CD4-positive, alpha-beta memory T cell (primary cell): ENCODE measurements around the gene PRDM10. TPM values are rescaled to one million over a fixed set of nuclear protein-coding genes. Genes with fewer than 3 reads are reported as not detected.
A peak's percentile ranks its signal among the peaks of the same experiment; 100 is the strongest.

Experiments
- CTCF ChIA-PET: fragments of 350-600 bp; sonication (Branson Sonifier 250); formaldehyde crosslinking; loops from one replicate; lab custom pipeline; 2021; ENCODE audit warnings: inconsistent platforms; ENCODE audit not compliant: partially characterized antibody; lab: Charles Lee
- POLR2A ChIA-PET: fragments of 350-600 bp; sonication (Branson Sonifier 250); formaldehyde crosslinking; loops from one replicate; lab custom pipeline; 2021; ENCODE audit not compliant: partially characterized antibody; lab: Charles Lee
- DNase-seq, 5 donors: peaks; one replicate each; pipeline versions ENCODE4 v3.0.0 to v3.0.0-alpha.2; 2020 to 2022; ENCODE audit warnings: mixed read lengths in 1 of 5
- H3K27ac ChIP-seq: one replicate; pipeline ENCODE4 v1.7.0; 2013; ENCODE audit warnings: low read depth, low read length
- H3K27me3 ChIP-seq: 2 replicates; pipeline ENCODE4 v1.7.0; 2013; ENCODE audit warnings: mild to moderate bottlenecking, low read length, moderate library complexity; ENCODE audit not compliant: insufficient read depth
- H3K36me3 ChIP-seq: 2 replicates; pipeline ENCODE4 v1.7.0; 2013; ENCODE audit warnings: mild to moderate bottlenecking, low read length, moderate library complexity; ENCODE audit not compliant: insufficient read depth
- H3K4me1 ChIP-seq: 2 replicates; pipeline ENCODE4 v1.7.0; 2013; ENCODE audit warnings: mild to moderate bottlenecking, low read length, moderate library complexity; ENCODE audit not compliant: insufficient read depth
- H3K4me3 ChIP-seq, 2 donors: one replicate each; pipeline ENCODE4 v1.7.0; 2013; ENCODE audit warnings: low read length in 2 of 2, mild to moderate bottlenecking in 1 of 2
- H3K9me3 ChIP-seq, 2 donors: one replicate each; pipeline ENCODE4 v1.7.0; 2013; ENCODE audit warnings: low read length in 2 of 2, control low read depth in 1 of 2; ENCODE audit not compliant: control insufficient read depth in 1 of 2
- H3K27ac Mint-ChIP-seq, 7 donors: one replicate each; pipeline ENCODE4 v1.8.0; 2020 to 2021; ENCODE audit warnings: mixed read lengths in 7 of 7, mild to moderate bottlenecking in 6 of 7, inconsistent platforms in 3 of 7, moderate library complexity in 3 of 7
- H3K27me3 Mint-ChIP-seq, 2 donors: one replicate each; pipeline ENCODE4 v1.8.0; 2020 to 2021; ENCODE audit warnings: mixed read lengths in 2 of 2
- H3K36me3 Mint-ChIP-seq, 2 donors: one replicate each; pipeline ENCODE4 v1.8.0; 2020 to 2021; ENCODE audit warnings: mixed read lengths in 2 of 2, inconsistent platforms in 1 of 2, mild to moderate bottlenecking in 1 of 2
- H3K4me1 Mint-ChIP-seq, 4 donors: one replicate each; pipeline ENCODE4 v1.8.0; 2020 to 2021; ENCODE audit warnings: mixed read lengths in 4 of 4, mild to moderate bottlenecking in 1 of 4
- H3K4me3 Mint-ChIP-seq, 8 donors: one replicate each; pipeline ENCODE4 v1.8.0; 2020 to 2021; ENCODE audit warnings: mixed read lengths in 8 of 8, mild to moderate bottlenecking in 7 of 8, moderate library complexity in 6 of 8, inconsistent platforms in 3 of 8
- H3K9me3 Mint-ChIP-seq, 8 donors: one replicate each; pipeline ENCODE4 v1.8.0; 2020 to 2021; ENCODE audit warnings: mixed read lengths in 8 of 8, mild to moderate bottlenecking in 5 of 8, inconsistent platforms in 3 of 8, moderate library complexity in 1 of 8
- intact Hi-C: fragments of 100-400 bp; cut with micrococcal nuclease; formaldehyde crosslinking; loops from one replicate; pipeline ENCODE4 v1.15.1; 2023
- polyA plus RNA-seq, 2 donors: library from polyadenylated mRNA; unstranded; fragments of 300-500 nt; fragmentation: Illumina TruSeq; gene quantifications; one replicate each; pipeline ENCODE4 v1.2.3, GENCODE V29; 2021
- total RNA-seq, 2 experiments: library from RNA; stranded (reverse); gene quantifications; one replicate each; pipeline ENCODE4 v1.2.3, GENCODE V29; 2021

The PRDM10 gene
- total and polyA plus RNA-seq, 4 experiments from 2014 or later = 1.3 to 13.0 (median 7.8) TPM

DNA sequence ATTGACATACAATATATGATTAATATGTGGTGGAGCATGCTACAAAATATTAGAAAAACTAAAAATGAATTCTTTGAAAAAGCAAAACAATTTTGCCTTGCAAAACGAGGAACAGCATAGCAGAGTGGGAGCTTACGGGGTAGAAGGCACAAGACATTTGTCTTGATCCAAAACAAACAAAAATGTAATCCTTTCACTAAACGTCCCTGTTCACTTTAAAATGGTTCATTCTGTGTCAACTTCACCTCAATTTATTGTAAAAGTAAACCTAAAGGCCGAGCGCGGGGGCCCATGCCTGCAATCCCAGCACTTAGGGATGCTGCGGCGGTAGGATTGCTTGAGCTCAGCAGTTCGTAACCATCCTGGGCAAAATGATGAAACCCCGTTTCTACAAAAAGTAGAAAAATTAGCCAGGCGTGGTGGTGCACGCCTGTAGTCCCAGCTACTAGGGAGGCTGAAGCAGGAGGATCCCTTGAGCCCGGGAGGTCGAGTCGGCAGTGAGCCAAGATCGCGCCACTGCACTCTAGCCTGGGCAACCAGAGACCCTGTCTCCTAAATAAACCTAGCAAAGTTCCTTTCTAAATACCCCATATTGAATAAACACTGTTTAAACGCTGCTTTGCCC is 2.0 kb downstream of the PRDM10 start:
- H3K36me3 Mint-ChIP-seq = peaks cover 3 to 13% of the 10 kb centered on the region in 2 donors
- peaks cover 0 to 2% (median 0%) of the 10 kb centered on the region in 8 donors for H3K9me3 Mint-ChIP-seq
- peak overlapping the region; percentile 84 to 94 (median 90) for H3K4me3 Mint-ChIP-seq
- no peaks in the 10 kb centered on the region for H3K27me3 ChIP-seq
- no peaks in the 10 kb centered on the region for H3K27me3 Mint-ChIP-seq
- peaks cover 35% of the 10 kb centered on the region for H3K4me1 ChIP-seq
- no peaks in the 10 kb centered on the region for H3K9me3 ChIP-seq
- ChIA-PET CTCF (interaction anchor here (1.0 kb wide), 1 partner anchor 75 kb away, joined by 3 read pairs; no protein-coding TSS in a partner anchor), POLR2A (interaction anchor here (0.9 to 5.8 kb wide), 5 partner anchors 9 to 147 kb away, joined by 4 to 112 read pairs (median 30); partner anchors contain the start of gene APLP2)
- peaks cover 22 to 61% (median 40%) of the 10 kb centered on the region in 4 donors for H3K4me1 Mint-ChIP-seq
- peak overlapping the region; percentile 96 for H3K27ac ChIP-seq
- intact Hi-C loops = loop anchor here (10.0 kb wide), 2 partner anchors 186 to 1306 kb away; partner anchors contain the start of genes FLI1 and TMEM45B
- DNase-seq = no peak
- no peak overlapping the region for H3K4me3 ChIP-seq
- H3K27ac Mint-ChIP-seq = peak overlapping the region; percentile 64 to 97 (median 95)
- no peaks in the 10 kb centered on the region for H3K36me3 ChIP-seq

DNA sequence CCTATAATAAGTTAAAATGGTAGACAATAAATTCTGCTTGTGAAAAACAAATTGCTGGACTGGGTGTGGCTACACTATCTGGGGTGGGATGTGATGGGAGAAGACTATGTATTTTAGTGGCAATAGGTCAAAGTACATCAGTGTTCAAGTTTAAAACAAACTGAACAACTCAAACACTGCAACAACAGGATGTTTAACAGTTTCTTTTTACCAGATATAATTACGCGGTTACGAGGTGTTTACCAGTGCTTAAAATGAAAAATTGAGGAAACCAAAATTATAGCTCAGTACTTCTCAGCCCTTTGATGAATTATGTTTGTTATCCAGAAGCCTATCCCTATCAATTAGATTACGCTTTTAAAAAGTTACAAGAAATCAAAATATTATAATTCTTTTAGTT is 3.2 kb downstream of the PRDM10 start:
- intact Hi-C loops = no loop called here
- peak overlapping the region in 1 of 8 donors; percentile 1 for H3K4me3 Mint-ChIP-seq
- Histone ChIP-seq H3K36me3 (no peaks in the 10 kb centered on the region), H3K9me3 (no peaks in the 10 kb centered on the region), H3K4me3 (no peak overlapping the region), H3K4me1 (peaks cover 28% of the 10 kb centered on the region), H3K27ac (no peak overlapping the region), H3K27me3 (no peaks in the 10 kb centered on the region)
- H3K27ac Mint-ChIP-seq = peak overlapping the region in 4 of 7 donors; percentile 3 to 71 (median 12)
- peaks cover 22 to 55% (median 38%) of the 10 kb centered on the region in 4 donors for H3K4me1 Mint-ChIP-seq
- POLR2A ChIA-PET = no interaction called here
- CTCF ChIA-PET = no interaction called here
- peaks cover 5 to 13% of the 10 kb centered on the region in 2 donors for H3K36me3 Mint-ChIP-seq
- peaks cover 0 to 2% (median 0%) of the 10 kb centered on the region in 8 donors for H3K9me3 Mint-ChIP-seq
- no peak for DNase-seq
- no peaks in the 10 kb centered on the region for H3K27me3 Mint-ChIP-seq

DNA sequence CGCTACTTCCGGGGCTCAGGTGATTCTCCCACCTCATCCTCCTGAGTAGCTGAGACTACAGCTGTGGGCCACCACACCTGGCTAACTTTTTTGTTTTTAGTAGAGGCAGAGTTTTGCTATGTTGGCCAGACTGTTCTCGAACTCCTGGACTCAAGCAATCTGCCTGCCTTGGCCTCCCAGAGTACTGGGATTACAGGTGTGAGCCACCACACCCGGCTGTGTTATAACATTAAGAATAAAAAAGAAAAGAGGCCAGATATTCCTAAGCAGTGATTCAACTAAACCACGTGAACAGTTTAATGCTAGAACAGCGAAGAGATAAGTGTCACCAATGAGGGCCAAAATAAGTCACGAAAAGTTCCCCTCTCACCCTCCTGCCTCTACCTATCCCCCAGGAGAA is 3.7 kb downstream of the PRDM10 start:
- peaks cover 23% of the 10 kb centered on the region for H3K4me1 ChIP-seq
- no peaks in the 10 kb centered on the region for H3K36me3 ChIP-seq
- intact Hi-C loops = no loop called here
- Mint-ChIP-seq H3K36me3 (peaks cover 5 to 13% of the 10 kb centered on the region in 2 donors), H3K4me3 (peak overlapping the region in 2 of 8 donors; percentile 10 to 36), H3K27ac (peak overlapping the region in 2 of 7 donors; percentile 17 to 71), H3K4me1 (peaks cover 21 to 50% (median 37%) of the 10 kb centered on the region in 4 donors), H3K27me3 (no peaks in the 10 kb centered on the region), H3K9me3 (peaks cover 0 to 2% (median 0%) of the 10 kb centered on the region in 8 donors)
- CTCF ChIA-PET = no interaction called here
- no peak for DNase-seq
- H3K27ac ChIP-seq = no peak overlapping the region
- POLR2A ChIA-PET = no interaction called here
- no peaks in the 10 kb centered on the region for H3K9me3 ChIP-seq
- no peak overlapping the region for H3K4me3 ChIP-seq
- no peaks in the 10 kb centered on the region for H3K27me3 ChIP-seq

DNA sequence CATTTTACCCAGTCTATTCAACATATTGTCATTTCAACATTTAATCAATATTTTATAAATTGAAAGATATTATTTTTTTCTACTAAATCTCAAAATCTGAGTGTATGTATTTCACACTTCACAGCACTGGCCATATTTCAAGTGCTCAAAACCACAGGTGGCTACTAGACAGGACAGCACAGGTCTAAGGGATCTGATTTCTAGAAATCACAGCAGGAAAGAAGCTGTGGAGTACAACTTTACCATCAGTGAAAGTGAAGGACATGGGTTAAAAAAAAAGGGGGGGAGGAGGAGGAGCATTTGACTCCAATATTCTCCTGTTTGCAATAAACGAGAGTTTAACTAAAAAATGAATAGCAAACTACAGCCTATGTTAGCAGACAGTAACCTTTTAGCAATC is 4.5 kb downstream of the PRDM10 start:
- Histone ChIP-seq H3K9me3 (no peaks in the 10 kb centered on the region), H3K27me3 (no peaks in the 10 kb centered on the region), H3K4me3 (no peak overlapping the region), H3K4me1 (peaks cover 19% of the 10 kb centered on the region), H3K36me3 (no peaks in the 10 kb centered on the region), H3K27ac (no peak overlapping the region)
- intact Hi-C loops = no loop called here
- DNase-seq = no peak
- Mint-ChIP-seq H3K36me3 (peaks cover 5 to 10% of the 10 kb centered on the region in 2 donors), H3K4me3 (no peak overlapping the region), H3K9me3 (peaks cover 0 to 2% (median 0%) of the 10 kb centered on the region in 8 donors), H3K27ac (peak overlapping the region in 1 of 7 donors; percentile 17), H3K27me3 (no peaks in the 10 kb centered on the region), H3K4me1 (peaks cover 19 to 44% (median 33%) of the 10 kb centered on the region in 4 donors)
- ChIA-PET POLR2A (no interaction called here), CTCF (interaction anchor here (1.0 to 1.3 kb wide), 3 partner anchors 10 to 134 kb away, joined by 3 to 8 read pairs (median 4); no protein-coding TSS in a partner anchor)

DNA sequence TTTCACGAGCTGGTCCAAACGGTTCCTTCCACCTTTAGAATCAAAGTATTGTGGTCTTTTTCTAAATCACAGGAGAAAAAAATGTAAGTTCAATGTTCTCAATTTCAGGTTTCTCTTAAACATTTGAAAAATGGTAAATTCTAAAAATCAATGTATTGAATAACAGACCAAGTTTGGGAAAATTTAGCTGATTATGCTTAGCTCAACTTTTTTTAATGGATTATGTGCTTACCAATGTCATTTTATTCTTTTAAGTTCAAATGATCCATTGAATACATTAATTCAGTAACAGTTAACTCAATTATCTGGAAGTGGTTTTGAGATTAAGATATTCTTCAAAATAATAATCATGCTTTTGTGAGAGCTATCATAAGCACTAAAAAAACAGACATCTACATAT is 5.1 kb downstream of the PRDM10 start:
- Mint-ChIP-seq H3K9me3 (peaks cover 0 to under 1% (median 0%) of the 10 kb centered on the region in 8 donors), H3K4me3 (no peak overlapping the region), H3K27ac (no peak overlapping the region), H3K4me1 (peaks cover 19 to 44% (median 31%) of the 10 kb centered on the region in 4 donors), H3K27me3 (no peaks in the 10 kb centered on the region), H3K36me3 (peaks cover 5 to 6% of the 10 kb centered on the region in 2 donors)
- Histone ChIP-seq H3K27me3 (no peaks in the 10 kb centered on the region), H3K4me1 (peaks cover 19% of the 10 kb centered on the region), H3K36me3 (no peaks in the 10 kb centered on the region), H3K9me3 (no peaks in the 10 kb centered on the region), H3K4me3 (no peak overlapping the region), H3K27ac (no peak overlapping the region)
- POLR2A ChIA-PET = no interaction called here
- no peak for DNase-seq
- CTCF ChIA-PET = interaction anchor here (1.0 to 1.3 kb wide), 3 partner anchors 10 to 134 kb away, joined by 3 to 8 read pairs (median 4); no protein-coding TSS in a partner anchor
- intact Hi-C loops = no loop called here

DNA sequence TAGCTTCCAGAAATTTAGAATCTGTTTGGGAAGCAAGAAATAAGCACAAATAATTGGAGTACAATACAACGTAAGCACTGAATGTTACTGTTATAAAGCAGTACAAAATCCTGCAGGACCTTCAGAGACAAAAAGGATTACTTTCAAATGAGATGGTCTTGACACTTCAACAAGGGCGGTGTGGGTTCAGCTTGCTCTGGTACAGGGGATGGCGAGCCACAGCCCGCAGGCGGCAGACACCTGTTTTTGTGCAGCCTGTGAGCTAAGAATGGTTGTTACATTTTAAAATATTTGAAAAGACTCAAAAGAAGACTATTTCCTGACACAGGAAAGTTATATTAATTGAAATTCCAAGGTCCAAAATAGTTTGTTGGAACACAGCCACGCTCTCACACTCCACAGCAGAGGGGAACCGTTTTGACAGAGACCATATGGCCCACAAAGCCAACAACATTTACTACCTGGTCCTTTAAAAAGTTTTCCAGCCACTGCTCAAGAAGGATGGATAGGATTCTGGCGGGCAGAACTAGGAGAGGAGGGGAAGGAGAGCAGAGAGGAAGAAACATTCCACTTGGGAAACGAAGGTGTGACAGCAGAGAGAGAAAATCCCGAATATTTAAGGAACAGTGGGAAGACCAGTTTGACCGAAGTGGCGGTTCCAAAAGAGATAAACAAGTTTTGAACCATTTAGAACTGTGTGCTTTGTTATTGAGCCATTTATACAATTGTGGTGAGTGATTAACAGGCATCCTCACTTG is 6.3 kb downstream of the PRDM10 start:
- Histone ChIP-seq H3K36me3 (no peaks in the 10 kb centered on the region), H3K4me3 (no peak overlapping the region), H3K4me1 (peaks cover 17% of the 10 kb centered on the region), H3K27ac (no peak overlapping the region), H3K27me3 (no peaks in the 10 kb centered on the region), H3K9me3 (no peaks in the 10 kb centered on the region)
- peaks cover 3 to 5% of the 10 kb centered on the region in 2 donors for H3K36me3 Mint-ChIP-seq
- peaks cover 19 to 46% (median 31%) of the 10 kb centered on the region in 4 donors for H3K4me1 Mint-ChIP-seq
- no peak for DNase-seq
- H3K27me3 Mint-ChIP-seq = no peaks in the 10 kb centered on the region
- no peak overlapping the region for H3K4me3 Mint-ChIP-seq
- H3K27ac Mint-ChIP-seq = peak overlapping the region in 1 of 7 donors; percentile 25
- CTCF ChIA-PET = interaction anchor here (3.2 kb wide), 1 partner anchor 135 kb away, joined by 12 read pairs; no protein-coding TSS in a partner anchor
- H3K9me3 Mint-ChIP-seq = no peaks in the 10 kb centered on the region
- intact Hi-C loops = no loop called here
- POLR2A ChIA-PET = interaction anchor here (0.6 kb wide), 2 partner anchors 15 to 116 kb away, joined by 3 read pairs; no protein-coding TSS in a partner anchor
